ENCODE data around the gene PES1. TPM values are rescaled to one million over a fixed set of nuclear protein-coding genes. Genes with fewer than 3 reads are reported as not detected.

Gene PES1
- total RNA-seq, 1 experiment from 2014 or later: 167 TPM

DNA sequence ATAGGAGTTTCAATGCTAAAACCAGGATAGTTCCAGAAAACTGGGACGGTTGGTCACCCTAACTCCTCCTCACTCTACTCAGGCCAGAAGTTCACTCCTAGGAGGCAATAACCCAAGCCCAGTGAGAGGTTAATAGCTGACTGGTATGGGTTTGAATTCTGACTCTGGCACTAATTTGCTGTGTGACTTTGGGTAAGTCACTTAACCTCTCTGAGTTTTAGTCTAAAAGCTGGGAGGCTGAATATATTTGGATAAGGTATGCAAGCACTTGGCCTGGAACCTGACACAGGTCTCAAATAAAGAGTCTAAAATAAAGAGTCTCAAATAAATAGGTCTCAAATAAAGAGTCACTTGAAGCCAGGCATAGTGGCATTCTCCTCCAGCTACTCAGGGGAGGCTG lies 39.0 kb downstream of the PES1 start:
- ChIA-PET POLR2A (no interaction called here), CTCF (no interaction called here), RAD21 (ENCODE audit: low non-redundant PET in 1 of 2, low total read pairs in 2 of 2, uncharacterized antibody in 2 of 2, unreplicated experiment in 2 of 2) (no interaction called here)
- Histone ChIP-seq H3K27me3 (ENCODE audit: insufficient read depth, low read length) (no peaks in the 10 kb centered on the region), H3K79me2 (ENCODE audit: insufficient read depth, low read length) (no peaks in the 10 kb centered on the region), H3K36me3 (ENCODE audit: control insufficient read depth in 1 of 2, insufficient read depth in 2 of 2, low read length in 2 of 2) (no peaks in the 10 kb centered on the region), H3K4me1 (ENCODE audit: control insufficient read depth in 1 of 2, insufficient read depth in 2 of 2, low read length in 2 of 2) (no peaks in the 10 kb centered on the region), H3K4me3 (replicated peaks in 1 of 2; ENCODE audit: low read depth in 1 of 2, low read length in 2 of 2) (no peak overlapping the region), H3K9me3 (ENCODE audit: control insufficient read depth in 1 of 2, insufficient read depth in 1 of 2, low read depth in 1 of 2, low read length in 2 of 2) (no peaks in the 10 kb centered on the region), H3K27ac (ENCODE audit: low read depth, low read length) (no peak overlapping the region), H4K20me1 (ENCODE audit: insufficient read depth) (no peaks in the 10 kb centered on the region), H2AFZ (ENCODE audit: low read depth, low read length, poor library complexity, severe bottlenecking) (no peak overlapping the region), H3K9ac (ENCODE audit: low read length) (no peak overlapping the region), H3K9me2 (ENCODE audit: insufficient read depth) (no peaks in the 10 kb centered on the region), H3K4me2 (ENCODE audit: low read length) (no peak overlapping the region)
- BruUV-seq (replicated peaks): no TSS peak
- DNase-seq (ENCODE audit: low read depth, low spot score) (no peak), ATAC-seq (no peak)
- intact Hi-C loops (cut with micrococcal nuclease): no loop called here
- TF ChIP-seq SRF (IDR thresholded peaks at IDR 0.05; ENCODE audit: low read depth) (no peak), SIN3A (IDR thresholded peaks at IDR 0.05; ENCODE audit: low read depth) (no peak), EZH2 (IDR thresholded peaks at IDR 0.05) (no peak), ZFX (IDR thresholded peaks at IDR 0.05) (no peak), RAD21 (IDR thresholded peaks at IDR 0.05; ENCODE audit: low read depth) (no peak), FOSL1 (IDR thresholded peaks at IDR 0.05; ENCODE audit: low read depth) (no peak), POLR2A (IDR thresholded peaks at IDR 0.05; ENCODE audit: borderline replicate concordance, extremely low read depth, insufficient read depth, insufficient read length) (no peak), EZH2phosphoT487 (IDR thresholded peaks at IDR 0.05; ENCODE audit: borderline replicate concordance) (no peak), JUND (IDR thresholded peaks at IDR 0.05) (no peak), ZNF274 (IDR thresholded peaks at IDR 0.05; ENCODE audit: low read depth, low read length) (no peak), EGR1 (IDR thresholded peaks at IDR 0.05; ENCODE audit: low read depth) (no peak)
- TF ChIP-seq, protein P1, sequence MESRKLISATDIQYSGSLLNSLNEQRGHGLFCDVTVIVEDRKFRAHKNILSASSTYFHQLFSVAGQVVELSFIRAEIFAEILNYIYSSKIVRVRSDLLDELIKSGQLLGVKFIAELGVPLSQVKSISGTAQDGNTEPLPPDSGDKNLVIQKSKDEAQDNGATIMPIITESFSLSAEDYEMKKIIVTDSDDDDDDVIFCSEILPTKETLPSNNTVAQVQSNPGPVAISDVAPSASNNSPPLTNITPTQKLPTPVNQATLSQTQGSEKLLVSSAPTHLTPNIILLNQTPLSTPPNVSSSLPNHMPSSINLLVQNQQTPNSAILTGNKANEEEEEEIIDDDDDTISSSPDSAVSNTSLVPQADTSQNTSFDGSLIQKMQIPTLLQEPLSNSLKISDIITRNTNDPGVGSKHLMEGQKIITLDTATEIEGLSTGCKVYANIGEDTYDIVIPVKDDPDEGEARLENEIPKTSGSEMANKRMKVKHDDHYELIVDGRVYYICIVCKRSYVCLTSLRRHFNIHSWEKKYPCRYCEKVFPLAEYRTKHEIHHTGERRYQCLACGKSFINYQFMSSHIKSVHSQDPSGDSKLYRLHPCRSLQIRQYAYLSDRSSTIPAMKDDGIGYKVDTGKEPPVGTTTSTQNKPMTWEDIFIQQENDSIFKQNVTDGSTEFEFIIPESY (IDR thresholded peaks at IDR 0.05; ENCODE audit: extremely low read depth, insufficient replicate concordance, low read length): no peak
- TF ChIP-seq, protein P2, sequence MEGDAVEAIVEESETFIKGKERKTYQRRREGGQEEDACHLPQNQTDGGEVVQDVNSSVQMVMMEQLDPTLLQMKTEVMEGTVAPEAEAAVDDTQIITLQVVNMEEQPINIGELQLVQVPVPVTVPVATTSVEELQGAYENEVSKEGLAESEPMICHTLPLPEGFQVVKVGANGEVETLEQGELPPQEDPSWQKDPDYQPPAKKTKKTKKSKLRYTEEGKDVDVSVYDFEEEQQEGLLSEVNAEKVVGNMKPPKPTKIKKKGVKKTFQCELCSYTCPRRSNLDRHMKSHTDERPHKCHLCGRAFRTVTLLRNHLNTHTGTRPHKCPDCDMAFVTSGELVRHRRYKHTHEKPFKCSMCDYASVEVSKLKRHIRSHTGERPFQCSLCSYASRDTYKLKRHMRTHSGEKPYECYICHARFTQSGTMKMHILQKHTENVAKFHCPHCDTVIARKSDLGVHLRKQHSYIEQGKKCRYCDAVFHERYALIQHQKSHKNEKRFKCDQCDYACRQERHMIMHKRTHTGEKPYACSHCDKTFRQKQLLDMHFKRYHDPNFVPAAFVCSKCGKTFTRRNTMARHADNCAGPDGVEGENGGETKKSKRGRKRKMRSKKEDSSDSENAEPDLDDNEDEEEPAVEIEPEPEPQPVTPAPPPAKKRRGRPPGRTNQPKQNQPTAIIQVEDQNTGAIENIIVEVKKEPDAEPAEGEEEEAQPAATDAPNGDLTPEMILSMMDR (IDR thresholded peaks at IDR 0.05 in 2 of 3, conservative IDR thresholded peaks at IDR 0.05 in 1 of 3; ENCODE audit: borderline replicate concordance in 1 of 3, insufficient read depth in 1 of 3, low read depth in 2 of 3, low read length in 2 of 3): no peak
- TF ChIP-seq, protein P3, sequence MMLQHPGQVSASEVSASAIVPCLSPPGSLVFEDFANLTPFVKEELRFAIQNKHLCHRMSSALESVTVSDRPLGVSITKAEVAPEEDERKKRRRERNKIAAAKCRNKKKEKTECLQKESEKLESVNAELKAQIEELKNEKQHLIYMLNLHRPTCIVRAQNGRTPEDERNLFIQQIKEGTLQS (IDR thresholded peaks at IDR 0.05): no peak
- TF ChIP-seq, protein P4, sequence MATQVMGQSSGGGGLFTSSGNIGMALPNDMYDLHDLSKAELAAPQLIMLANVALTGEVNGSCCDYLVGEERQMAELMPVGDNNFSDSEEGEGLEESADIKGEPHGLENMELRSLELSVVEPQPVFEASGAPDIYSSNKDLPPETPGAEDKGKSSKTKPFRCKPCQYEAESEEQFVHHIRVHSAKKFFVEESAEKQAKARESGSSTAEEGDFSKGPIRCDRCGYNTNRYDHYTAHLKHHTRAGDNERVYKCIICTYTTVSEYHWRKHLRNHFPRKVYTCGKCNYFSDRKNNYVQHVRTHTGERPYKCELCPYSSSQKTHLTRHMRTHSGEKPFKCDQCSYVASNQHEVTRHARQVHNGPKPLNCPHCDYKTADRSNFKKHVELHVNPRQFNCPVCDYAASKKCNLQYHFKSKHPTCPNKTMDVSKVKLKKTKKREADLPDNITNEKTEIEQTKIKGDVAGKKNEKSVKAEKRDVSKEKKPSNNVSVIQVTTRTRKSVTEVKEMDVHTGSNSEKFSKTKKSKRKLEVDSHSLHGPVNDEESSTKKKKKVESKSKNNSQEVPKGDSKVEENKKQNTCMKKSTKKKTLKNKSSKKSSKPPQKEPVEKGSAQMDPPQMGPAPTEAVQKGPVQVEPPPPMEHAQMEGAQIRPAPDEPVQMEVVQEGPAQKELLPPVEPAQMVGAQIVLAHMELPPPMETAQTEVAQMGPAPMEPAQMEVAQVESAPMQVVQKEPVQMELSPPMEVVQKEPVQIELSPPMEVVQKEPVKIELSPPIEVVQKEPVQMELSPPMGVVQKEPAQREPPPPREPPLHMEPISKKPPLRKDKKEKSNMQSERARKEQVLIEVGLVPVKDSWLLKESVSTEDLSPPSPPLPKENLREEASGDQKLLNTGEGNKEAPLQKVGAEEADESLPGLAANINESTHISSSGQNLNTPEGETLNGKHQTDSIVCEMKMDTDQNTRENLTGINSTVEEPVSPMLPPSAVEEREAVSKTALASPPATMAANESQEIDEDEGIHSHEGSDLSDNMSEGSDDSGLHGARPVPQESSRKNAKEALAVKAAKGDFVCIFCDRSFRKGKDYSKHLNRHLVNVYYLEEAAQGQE (IDR thresholded peaks at IDR 0.05; ENCODE audit: low read depth): no peak
- TF ChIP-seq, protein P5, sequence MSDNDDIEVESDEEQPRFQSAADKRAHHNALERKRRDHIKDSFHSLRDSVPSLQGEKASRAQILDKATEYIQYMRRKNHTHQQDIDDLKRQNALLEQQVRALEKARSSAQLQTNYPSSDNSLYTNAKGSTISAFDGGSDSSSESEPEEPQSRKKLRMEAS (IDR thresholded peaks at IDR 0.05): no peak

Data from HCT116 (cell line).